GM23248 (cell line): ENCODE measurements around the gene H6PD.

ENCODE experiments used
- EZH2 ChIP-seq: fragments of 200-600 bp; sonication (generic); IDR thresholded peaks from 2 replicates; pipeline ENCODE4 v1.6.1; 2018; ENCODE audit warnings: antibody characterized with exemption, mild to moderate bottlenecking; ENCODE audit not compliant: insufficient read depth, poor library complexity, severe bottlenecking
- EZH2phosphoT487 ChIP-seq: fragments of 200-600 bp; sonication (generic); IDR thresholded peaks from 2 replicates; pipeline ENCODE4 v1.6.1; 2018; ENCODE audit warnings: antibody characterized with exemption, moderate library complexity, mild to moderate bottlenecking, low read depth; ENCODE audit not compliant: insufficient read depth

DNA sequence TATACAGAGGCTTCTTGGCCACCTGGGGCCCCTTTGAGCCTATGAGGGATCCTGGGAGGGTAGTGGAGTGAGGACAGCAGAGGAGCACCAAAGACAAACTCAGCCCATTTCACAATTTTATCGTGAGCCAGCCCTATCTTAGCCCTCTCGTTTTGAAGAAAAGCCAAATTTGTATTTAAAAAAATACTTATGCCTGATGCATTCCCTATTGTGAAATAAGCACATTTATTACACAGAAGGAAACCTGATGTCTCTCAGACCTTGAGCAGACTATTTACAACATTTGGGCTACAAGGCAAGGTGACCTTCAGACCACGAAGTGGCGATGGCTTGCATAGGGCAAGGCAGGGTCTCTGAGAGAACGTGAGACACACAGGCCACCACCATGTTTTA lies 41.3 kb upstream of the H6PD start:
- TF ChIP-seq EZH2 (no peak), EZH2phosphoT487 (no peak)
